ENCODE data around the gene POLN.

POLN gene

GRCh38 chr4:2241410-2242353 lies at the start of gene POLN, which contains the start of gene HAUS3:
POLN (minus strand) TSS chr4:2242121; CDS start chr4:2229231, 12,890 bp downstream.
HAUS3 (minus strand) TSS chr4:2242121; CDS start chr4:2240946, 1,175 bp downstream.
- peak; percentile 93 for DNase-seq (ENCODE audit: extremely low read depth, low read depth)
- TF ChIP-seq, protein P1, sequence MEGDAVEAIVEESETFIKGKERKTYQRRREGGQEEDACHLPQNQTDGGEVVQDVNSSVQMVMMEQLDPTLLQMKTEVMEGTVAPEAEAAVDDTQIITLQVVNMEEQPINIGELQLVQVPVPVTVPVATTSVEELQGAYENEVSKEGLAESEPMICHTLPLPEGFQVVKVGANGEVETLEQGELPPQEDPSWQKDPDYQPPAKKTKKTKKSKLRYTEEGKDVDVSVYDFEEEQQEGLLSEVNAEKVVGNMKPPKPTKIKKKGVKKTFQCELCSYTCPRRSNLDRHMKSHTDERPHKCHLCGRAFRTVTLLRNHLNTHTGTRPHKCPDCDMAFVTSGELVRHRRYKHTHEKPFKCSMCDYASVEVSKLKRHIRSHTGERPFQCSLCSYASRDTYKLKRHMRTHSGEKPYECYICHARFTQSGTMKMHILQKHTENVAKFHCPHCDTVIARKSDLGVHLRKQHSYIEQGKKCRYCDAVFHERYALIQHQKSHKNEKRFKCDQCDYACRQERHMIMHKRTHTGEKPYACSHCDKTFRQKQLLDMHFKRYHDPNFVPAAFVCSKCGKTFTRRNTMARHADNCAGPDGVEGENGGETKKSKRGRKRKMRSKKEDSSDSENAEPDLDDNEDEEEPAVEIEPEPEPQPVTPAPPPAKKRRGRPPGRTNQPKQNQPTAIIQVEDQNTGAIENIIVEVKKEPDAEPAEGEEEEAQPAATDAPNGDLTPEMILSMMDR (IDR thresholded peaks at IDR 0.05; ENCODE audit: low read depth, low read length), result no peak; the same call in 1 of the 2 replicates

DNA sequence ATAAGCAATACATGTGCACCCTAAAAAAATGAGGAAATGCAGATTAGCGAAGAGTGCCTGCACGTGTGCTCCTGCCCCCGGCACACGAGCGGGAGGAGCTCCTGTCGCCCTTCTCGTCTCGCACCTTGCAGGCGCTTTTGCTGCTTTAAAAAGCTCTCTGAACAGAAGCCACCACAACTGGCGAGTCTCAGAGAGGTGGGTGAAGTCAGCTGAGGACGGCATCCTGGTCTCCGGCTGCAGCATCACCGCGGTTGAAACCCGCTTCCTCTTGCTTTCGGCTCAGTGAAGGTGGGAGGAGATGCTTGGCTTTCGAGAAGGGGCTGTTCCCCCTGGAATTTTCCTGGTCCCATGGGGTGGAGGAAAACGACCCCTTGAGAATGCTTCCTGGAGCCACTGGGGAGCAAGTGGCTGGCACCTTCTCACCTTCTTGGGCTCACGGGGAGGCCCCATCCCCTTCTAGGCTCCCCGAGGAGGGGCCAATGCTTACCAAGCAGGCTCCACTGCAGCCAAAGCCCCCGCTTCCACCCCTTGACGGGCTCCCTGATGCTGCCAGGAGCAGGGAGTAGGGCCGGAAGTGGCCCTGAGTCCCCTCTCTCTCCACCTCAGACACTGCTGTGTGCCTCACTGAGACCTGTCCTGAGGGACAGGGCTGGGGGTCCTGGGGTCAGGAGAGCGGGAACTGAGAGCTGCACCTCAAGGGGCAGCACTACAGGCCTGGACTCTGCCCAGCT lies 49.2 kb upstream of the POLN start:
- no peak for DNase-seq (ENCODE audit: extremely low read depth, low read depth)
- TF ChIP-seq, protein P1 (IDR thresholded peaks at IDR 0.05; ENCODE audit: low read depth, low read length), result no peak

- TF ChIP-seq, protein P1 (IDR thresholded peaks at IDR 0.05; ENCODE audit: low read depth, low read length), result no peak
- no peak for DNase-seq (ENCODE audit: extremely low read depth, low read depth)
These were observed 48.6 kb upstream of the POLN start for GRCh38 chr4:2290488-2290887.

- TF ChIP-seq, protein P1 (IDR thresholded peaks at IDR 0.05; ENCODE audit: low read depth, low read length), result no peak
- DNase-seq (ENCODE audit: extremely low read depth, low read depth), result no peak
These were observed 48.0 kb upstream of the POLN start for GRCh38 chr4:2289955-2290333.

DNA sequence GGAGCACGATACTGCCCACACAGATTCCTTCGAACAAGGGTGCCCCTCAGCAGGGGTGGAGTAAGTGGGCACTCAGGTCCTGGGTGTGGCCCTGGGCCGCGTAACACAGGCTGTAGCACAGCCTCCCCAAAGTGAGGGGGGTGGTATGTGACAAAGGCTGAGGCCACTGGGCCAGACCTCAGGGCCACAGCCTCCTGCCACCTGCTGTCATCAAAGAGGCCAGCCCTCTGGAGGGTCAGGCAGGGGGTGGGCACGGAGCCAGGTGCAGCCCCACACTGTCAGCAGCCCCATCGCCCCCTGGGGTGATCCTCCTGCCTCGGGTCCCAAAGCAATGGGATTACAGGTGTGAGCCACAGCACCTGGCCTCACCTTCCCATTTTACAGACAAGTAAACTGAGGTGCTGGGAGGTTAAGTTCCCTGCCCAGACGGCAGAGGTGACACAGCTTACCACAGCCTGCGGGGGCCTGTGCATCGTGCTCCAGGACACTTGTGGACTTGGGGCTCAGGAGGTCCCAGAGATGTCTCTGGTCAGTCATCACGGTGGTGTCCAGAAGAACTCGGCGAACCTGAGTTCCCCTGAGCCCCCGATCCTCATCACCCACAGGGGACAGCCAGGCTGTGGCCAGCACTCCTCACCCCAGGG lies 47.5 kb upstream of the POLN start:
- DNase-seq (ENCODE audit: extremely low read depth, low read depth), result no peak
- TF ChIP-seq, protein P1 (IDR thresholded peaks at IDR 0.05; ENCODE audit: low read depth, low read length), result no peak

- DNase-seq (ENCODE audit: extremely low read depth, low read depth), result no peak
- TF ChIP-seq, protein P1 (IDR thresholded peaks at IDR 0.05; ENCODE audit: low read depth, low read length), result no peak
These were observed 46.2 kb upstream of the POLN start for GRCh38 chr4:2288051-2288541.
